Activated CD4-positive, alpha-beta T cell treated with anti-CD3 and anti-CD28 coated beads, Interleukin-2, amount 10 ng/mL, durations not matched to agents 24 days and 14 days (primary cell): ENCODE measurements around the gene FAM3C. TPM values are rescaled to one million over a fixed set of nuclear protein-coding genes. Genes with fewer than 3 reads are reported as not detected.
"Not testable (repeated sequence)": the region's sequence is repeated elsewhere in the genome, so short reads cannot be mapped to it uniquely, and the experiment has no call there.

ENCODE experiments used
- DNase-seq: peaks from one replicate; pipeline ENCODE4 v3.0.0; 2022
- H3K27ac Mint-ChIP-seq: one replicate; pipeline ENCODE4 v1.8.0; 2022; ENCODE audit warnings: mild to moderate bottlenecking, mixed read lengths
- H3K27me3 Mint-ChIP-seq: one replicate; pipeline ENCODE4 v1.8.0; 2022; ENCODE audit warnings: mixed read lengths
- H3K36me3 Mint-ChIP-seq: one replicate; pipeline ENCODE4 v1.8.0; 2022; ENCODE audit warnings: low read depth, mild to moderate bottlenecking, mixed read lengths
- H3K4me1 Mint-ChIP-seq: one replicate; pipeline ENCODE4 v1.8.0; 2021; ENCODE audit warnings: mixed read lengths
- H3K4me3 Mint-ChIP-seq: one replicate; pipeline ENCODE4 v1.8.0; 2022; ENCODE audit warnings: mild to moderate bottlenecking, moderate library complexity, mixed read lengths
- H3K9me3 Mint-ChIP-seq: one replicate; pipeline ENCODE4 v1.8.0; 2021; ENCODE audit warnings: mixed read lengths
- intact Hi-C: fragments of 100-400 bp; cut with micrococcal nuclease; formaldehyde crosslinking; loops from one replicate; pipeline ENCODE4 v1.15.1; 2023
- total RNA-seq: library from RNA; stranded (reverse); gene quantifications from 2 replicates; pipeline ENCODE4 v1.2.3, GENCODE V29; 2022

FAM3C gene
- total RNA-seq, 1 donor from 2014 or later: 80.2 TPM

DNA sequence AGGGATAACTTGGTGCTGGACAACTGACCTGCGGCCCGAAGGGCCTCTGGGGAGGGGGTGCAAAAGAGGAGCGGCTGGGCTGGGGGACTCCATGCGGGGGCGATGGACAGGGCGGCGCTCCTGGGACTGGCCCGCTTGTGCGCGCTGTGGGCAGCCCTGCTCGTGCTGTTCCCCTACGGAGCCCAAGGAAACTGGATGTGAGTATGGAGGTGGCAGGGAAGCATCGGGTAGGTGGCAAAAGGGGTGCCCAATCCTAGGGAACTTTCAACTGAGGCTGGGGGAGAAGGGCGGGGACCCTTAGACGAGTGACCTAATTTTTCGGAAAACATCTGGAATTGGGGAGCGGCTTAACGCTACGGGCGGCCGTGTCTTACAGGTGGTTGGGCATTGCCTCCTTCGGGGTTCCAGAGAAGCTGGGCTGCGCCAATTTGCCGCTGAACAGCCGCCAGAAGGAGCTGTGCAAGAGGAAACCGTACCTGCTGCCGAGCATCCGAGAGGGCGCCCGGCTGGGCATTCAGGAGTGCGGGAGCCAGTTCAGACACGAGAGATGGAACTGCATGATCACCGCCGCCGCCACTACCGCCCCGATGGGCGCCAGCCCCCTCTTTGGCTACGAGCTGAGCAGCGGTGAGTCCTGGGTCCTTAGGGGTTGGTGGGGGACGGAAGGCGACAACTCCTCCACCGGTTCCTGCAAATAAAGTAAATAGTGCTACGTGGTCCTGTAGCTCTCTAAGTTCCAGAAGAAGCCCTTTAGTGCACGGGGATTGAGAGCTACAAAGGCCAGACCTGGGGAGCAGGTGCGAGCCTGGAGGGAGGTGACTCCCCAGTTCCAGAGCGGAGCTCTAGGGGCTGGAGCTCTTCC lies 66.7 kb downstream of the FAM3C start:
- intact Hi-C loops: loop anchor here (5.0 to 10.0 kb wide), 2 partner anchors 337 to 665 kb away; no protein-coding TSS in a partner anchor
- Mint-ChIP-seq H3K27me3 (peaks cover 63% of the 10 kb centered on the region), H3K27ac (no peak overlapping the region), H3K4me3 (peak overlapping the region; percentile 71), H3K9me3 (no peaks in the 10 kb centered on the region), H3K36me3 (no peaks in the 10 kb centered on the region), H3K4me1 (peaks cover 9% of the 10 kb centered on the region)
- DNase-seq: peak; percentile 73

DNA sequence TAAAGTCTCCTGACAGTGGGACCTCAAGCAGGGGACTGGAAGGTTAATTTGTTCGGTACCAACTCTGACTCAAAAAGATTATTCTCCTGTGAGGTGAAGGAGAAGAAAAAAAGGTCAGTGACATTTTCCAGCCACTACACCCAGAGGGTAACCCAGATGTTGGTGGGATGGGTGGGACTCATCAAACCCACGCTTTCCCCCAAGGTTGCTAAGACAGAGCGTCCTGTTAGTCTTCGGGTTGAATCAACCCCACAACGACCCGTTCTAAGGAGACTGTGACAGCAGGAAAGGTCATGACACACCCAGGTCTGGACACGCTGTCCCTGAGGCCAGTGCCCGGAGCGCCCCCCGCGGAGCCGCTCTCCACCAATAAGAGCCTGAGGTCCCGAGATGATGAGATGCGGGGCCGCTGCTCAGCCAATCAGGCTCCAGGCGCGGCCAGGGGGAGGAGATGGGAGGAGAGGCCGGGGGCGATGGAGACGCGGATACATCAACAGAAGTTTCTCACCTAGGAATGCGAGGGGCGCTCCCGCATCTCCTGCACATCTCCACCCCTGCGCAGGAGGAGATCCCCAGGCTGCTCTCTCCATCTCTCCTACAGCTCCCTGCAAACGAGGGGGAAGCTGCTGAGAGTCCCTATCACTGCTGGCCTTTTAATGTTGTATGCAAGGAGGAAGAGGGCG lies 67.5 kb downstream of the FAM3C start, which contains the start of gene WNT16:
Gene WNT16, plus strand, starts transcription at position 493 of the 683 bp plus-strand sequence. CDS start 293 bp downstream, outside the sequence.
- intact Hi-C loops: loop anchor here (5.0 kb wide), 1 partner anchor 336 kb away; no protein-coding TSS in a partner anchor
- Mint-ChIP-seq H3K4me1 (peaks cover 9% of the 10 kb centered on the region), H3K4me3 (peak within 1 kb of the TSS; percentile 71), H3K36me3 (no peaks in the 10 kb centered on the region), H3K27me3 (peaks cover 57% of the 10 kb centered on the region), H3K27ac (no peak within 1 kb of the TSS), H3K9me3 (no peaks in the 10 kb centered on the region)
- DNase-seq: no peak

DNA sequence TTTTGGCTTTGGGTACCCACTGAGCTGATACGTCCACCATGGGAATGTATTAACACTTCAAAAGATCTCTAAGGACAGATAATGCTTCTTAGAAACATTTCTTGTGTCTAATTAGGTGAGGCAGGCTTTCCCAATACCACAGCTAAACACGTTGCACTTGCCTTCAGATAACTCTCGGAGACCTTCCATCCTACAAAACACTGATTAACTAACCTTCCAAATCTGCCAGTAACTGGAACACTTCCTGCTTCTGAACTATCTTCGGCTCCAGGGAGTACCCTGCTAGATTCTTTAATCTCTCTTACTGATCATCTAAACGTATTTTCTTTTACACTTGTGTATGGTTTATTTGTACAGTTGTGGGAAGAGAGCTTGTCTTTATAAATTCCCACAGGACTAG lies 68.4 kb downstream of the FAM3C start:
- Mint-ChIP-seq H3K27me3 (peaks cover 59% of the 10 kb centered on the region), H3K36me3 (no peaks in the 10 kb centered on the region), H3K4me3 (no peak overlapping the region), H3K27ac (no peak overlapping the region), H3K4me1 (peaks cover 9% of the 10 kb centered on the region), H3K9me3 (no peaks in the 10 kb centered on the region)
- intact Hi-C loops: loop anchor here (5.0 kb wide), 1 partner anchor 335 kb away; no protein-coding TSS in a partner anchor
- no peak for DNase-seq

DNA sequence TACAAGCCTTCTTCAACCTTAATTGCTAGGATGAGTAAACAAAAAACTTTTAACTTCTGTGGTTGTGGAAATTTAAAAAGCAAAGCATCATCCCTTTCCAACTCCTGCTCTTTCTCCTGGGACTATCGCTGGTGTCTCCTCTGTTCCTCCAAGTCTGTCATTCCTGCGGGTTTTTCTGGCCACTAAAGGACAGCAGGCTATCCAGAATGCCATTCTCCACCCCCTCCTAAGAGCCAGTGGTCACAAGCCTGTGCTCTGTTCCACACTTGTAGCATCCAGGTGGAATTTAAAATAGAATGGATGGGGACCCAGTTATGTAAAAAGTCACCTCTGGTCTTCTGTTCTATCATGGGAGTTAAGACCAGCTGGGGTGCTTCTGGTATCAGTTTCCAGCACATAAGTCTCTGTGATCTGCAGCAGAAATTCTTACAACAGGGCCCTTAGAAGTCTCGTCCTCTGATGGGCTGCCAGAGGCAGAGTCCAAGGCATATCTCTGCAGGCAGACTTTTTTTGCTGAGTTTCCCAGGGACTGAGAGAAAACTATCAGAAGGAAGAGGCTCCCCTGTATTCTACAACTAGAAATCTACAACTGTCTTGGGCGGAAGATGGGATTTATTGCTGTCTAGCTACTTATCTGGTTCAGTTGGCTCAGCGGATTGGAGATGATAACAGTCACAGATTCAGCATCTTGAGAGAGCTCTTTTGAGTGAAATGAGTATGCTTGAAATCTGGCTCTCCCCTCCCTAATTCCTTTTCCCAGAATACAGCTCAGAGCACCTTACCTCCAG lies 72.4 kb downstream of the FAM3C start:
- no peak for DNase-seq
- intact Hi-C loops: no loop called here
- Mint-ChIP-seq H3K4me3 (no peak overlapping the region), H3K27ac (no peak overlapping the region), H3K9me3 (no peaks in the 10 kb centered on the region), H3K27me3 (peaks cover 37% of the 10 kb centered on the region), H3K36me3 (no peaks in the 10 kb centered on the region), H3K4me1 (peaks cover 1% of the 10 kb centered on the region)

GRCh38 chr7:121322460-121322859 lies 73.6 kb downstream of the FAM3C start:
- Mint-ChIP-seq H3K9me3 (no peaks in the 10 kb centered on the region), H3K4me1 (no peaks in the 10 kb centered on the region), H3K36me3 (no peaks in the 10 kb centered on the region), H3K4me3 (no peak overlapping the region), H3K27ac (no peak overlapping the region), H3K27me3 (peaks cover 25% of the 10 kb centered on the region)
- DNase-seq: no peak
- intact Hi-C loops: no loop called here

GRCh38 chr7:121315170-121315569 lies 80.9 kb downstream of the FAM3C start:
- H3K9me3 Mint-ChIP-seq, H3K4me3 Mint-ChIP-seq, H3K4me1 Mint-ChIP-seq, H3K27ac Mint-ChIP-seq, intact Hi-C loops, H3K36me3 Mint-ChIP-seq, DNase-seq: not testable (repeated sequence)
- peaks cover 17% of the 10 kb centered on the region for H3K27me3 Mint-ChIP-seq

DNA sequence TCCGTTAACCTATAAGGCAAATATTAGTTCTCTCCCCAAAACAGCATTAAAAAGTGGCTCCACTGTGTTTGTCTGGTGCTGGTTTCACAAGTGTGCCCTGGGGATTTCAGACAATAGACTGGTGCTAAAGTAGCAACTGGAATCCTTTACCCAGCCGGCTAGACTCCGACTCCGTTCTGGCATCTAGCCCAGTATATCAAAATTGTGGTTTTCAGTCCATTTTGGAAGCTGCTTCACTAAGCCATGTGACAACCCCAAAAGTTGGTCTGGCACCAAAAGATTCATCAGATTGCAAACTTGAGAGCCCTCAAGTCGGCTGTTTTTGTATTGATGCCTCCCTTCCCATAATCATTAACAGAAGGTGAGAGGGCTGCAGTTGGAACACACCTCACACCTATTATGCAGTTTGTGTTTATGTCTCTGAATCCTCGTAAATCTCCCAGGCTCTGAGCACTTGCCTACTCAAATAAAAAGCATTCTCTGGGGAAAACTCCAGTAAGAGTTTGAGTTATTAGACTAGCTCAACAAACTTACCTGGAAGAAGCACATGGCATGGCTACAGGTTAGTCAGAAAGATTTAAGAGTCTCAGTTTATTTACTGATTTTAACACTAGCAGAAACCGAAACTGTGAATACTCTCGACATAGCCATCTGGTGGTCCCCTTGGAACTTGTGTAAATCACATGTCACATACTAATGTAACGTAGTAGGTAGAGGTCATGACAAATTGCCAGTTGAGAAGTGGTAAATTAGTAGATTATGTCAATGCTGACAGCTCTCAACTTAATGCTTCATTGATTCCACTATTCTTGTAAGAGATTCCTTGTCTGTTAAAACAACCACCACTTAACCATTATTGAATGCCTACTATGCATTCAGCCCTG lies 82.1 kb downstream of the FAM3C start:
- H3K36me3 Mint-ChIP-seq: no peaks in the 10 kb centered on the region

DNA sequence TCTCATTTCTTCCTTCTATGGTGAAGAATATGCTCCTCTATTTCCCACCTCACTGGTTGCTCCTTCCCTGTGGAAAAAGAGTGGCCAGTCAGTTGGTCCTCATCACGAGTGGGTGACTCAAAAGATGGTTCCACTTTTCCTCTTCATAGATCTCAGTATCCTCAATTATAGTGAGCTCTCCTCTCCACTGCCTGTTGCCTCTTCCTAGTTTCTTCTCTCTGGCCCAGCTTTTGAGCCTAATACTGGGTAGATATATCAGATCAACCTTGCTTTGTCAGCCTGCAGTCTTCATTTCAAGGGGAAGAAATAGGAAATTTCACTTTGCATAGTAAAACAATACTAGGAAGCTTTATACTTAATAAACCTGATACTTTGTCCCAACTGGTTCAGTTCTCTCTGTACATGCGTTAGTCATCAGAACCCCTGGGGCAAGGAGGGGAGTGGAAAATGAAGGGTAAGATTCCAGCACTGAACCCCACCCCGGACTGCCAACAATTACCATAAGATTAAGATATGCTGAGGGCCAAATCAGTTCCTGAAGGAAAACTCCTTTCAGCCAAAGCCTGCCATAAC lies 82.8 kb downstream of the FAM3C start:
- no peak for DNase-seq
- H3K27me3 Mint-ChIP-seq: peaks cover 17% of the 10 kb centered on the region
- H3K4me1 Mint-ChIP-seq: no peaks in the 10 kb centered on the region
- no peaks in the 10 kb centered on the region for H3K36me3 Mint-ChIP-seq
- no peak overlapping the region for H3K27ac Mint-ChIP-seq
- intact Hi-C loops: no loop called here
- no peak overlapping the region for H3K4me3 Mint-ChIP-seq
- H3K9me3 Mint-ChIP-seq: no peaks in the 10 kb centered on the region

More for the DNA sequence above, 82.1 kb downstream of the FAM3C start:
- no peak overlapping the region for H3K4me3 Mint-ChIP-seq
- no peaks in the 10 kb centered on the region for H3K4me1 Mint-ChIP-seq
- intact Hi-C loops: no loop called here
- no peak overlapping the region for H3K27ac Mint-ChIP-seq
- H3K27me3 Mint-ChIP-seq: peaks cover 17% of the 10 kb centered on the region
- no peaks in the 10 kb centered on the region for H3K9me3 Mint-ChIP-seq
- DNase-seq: no peak

- no peak overlapping the region for H3K27ac Mint-ChIP-seq
- no peaks in the 10 kb centered on the region for H3K4me1 Mint-ChIP-seq
- H3K36me3 Mint-ChIP-seq: no peaks in the 10 kb centered on the region
- no peak overlapping the region for H3K4me3 Mint-ChIP-seq
- intact Hi-C loops: loop anchor here (2.0 kb wide), 1 partner anchor 28 kb away; no protein-coding TSS in a partner anchor
- no peaks in the 10 kb centered on the region for H3K9me3 Mint-ChIP-seq
- no peak for DNase-seq
- peaks cover 8% of the 10 kb centered on the region for H3K27me3 Mint-ChIP-seq
These were observed 89.0 kb downstream of the FAM3C start for GRCh38 chr7:121307021-121307574.

GRCh38 chr7:121306565-121306964 lies 89.5 kb downstream of the FAM3C start:
- Mint-ChIP-seq H3K36me3 (no peaks in the 10 kb centered on the region), H3K4me3 (no peak overlapping the region), H3K27ac (no peak overlapping the region), H3K27me3 (peaks cover 8% of the 10 kb centered on the region), H3K9me3 (no peaks in the 10 kb centered on the region), H3K4me1 (no peaks in the 10 kb centered on the region)
- intact Hi-C loops: loop anchor here (2.0 kb wide), 1 partner anchor 28 kb away; no protein-coding TSS in a partner anchor
- no peak for DNase-seq

GRCh38 chr7:121305109-121305508 lies 91.0 kb downstream of the FAM3C start:
- intact Hi-C loops: no loop called here
- no peaks in the 10 kb centered on the region for H3K36me3 Mint-ChIP-seq
- H3K4me3 Mint-ChIP-seq: no peak overlapping the region
- no peaks in the 10 kb centered on the region for H3K9me3 Mint-ChIP-seq
- H3K4me1 Mint-ChIP-seq: no peaks in the 10 kb centered on the region
- no peak overlapping the region for H3K27ac Mint-ChIP-seq
- H3K27me3 Mint-ChIP-seq: peaks cover 7% of the 10 kb centered on the region
- DNase-seq: no peak

DNA sequence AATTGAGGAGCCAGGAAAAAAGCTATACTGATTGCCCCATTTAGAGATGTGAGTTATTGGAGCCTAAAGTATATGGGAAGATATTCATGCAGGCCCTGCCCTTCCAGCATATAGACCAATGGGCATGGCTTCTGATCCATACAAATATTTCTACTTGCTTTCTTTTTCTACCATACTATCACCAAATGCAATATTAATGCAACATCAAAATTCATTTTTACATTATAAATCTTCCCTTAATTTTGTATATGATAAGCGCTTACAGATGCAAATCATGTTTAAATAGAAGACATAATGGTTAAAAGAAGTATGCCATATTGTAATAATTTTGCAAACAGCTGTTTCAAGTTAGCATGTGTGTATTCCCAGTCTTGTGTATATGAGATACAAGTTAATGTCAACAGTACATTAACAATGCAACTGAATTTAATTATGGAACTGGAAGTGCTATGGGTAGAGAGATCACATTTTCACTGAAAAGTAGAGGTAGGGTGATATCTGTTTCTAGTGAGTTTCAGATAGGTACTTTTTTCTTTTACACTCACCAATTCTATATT lies 91.9 kb downstream of the FAM3C start:
- intact Hi-C loops: no loop called here
- no peak overlapping the region for H3K27ac Mint-ChIP-seq
- H3K36me3 Mint-ChIP-seq: no peaks in the 10 kb centered on the region
- peaks cover 7% of the 10 kb centered on the region for H3K27me3 Mint-ChIP-seq
- H3K4me1 Mint-ChIP-seq: no peaks in the 10 kb centered on the region
- no peak for DNase-seq
- H3K4me3 Mint-ChIP-seq: no peak overlapping the region
- no peaks in the 10 kb centered on the region for H3K9me3 Mint-ChIP-seq
